ENCODE measurements around the gene NCAM2.

DNA sequence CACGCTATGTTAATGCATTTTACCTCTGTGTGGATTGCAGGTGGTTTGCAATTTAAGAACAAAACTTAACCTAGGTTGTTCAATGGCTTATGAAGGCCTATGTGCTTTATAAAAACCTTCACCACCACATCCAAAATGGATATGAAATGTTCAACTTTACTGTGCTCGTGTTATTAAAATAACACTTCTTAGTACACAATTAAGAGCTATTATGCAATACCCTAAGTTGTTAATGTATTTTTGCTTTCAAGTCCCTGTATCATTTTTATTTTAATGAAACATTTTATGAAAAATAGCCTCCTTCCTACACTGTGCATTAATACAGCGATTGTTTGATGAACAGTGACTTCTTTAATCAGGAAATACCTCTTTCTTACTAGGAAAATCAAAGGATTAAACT, 12.0 kb downstream of the NCAM2 start:
- TF ChIP-seq, protein P1, sequence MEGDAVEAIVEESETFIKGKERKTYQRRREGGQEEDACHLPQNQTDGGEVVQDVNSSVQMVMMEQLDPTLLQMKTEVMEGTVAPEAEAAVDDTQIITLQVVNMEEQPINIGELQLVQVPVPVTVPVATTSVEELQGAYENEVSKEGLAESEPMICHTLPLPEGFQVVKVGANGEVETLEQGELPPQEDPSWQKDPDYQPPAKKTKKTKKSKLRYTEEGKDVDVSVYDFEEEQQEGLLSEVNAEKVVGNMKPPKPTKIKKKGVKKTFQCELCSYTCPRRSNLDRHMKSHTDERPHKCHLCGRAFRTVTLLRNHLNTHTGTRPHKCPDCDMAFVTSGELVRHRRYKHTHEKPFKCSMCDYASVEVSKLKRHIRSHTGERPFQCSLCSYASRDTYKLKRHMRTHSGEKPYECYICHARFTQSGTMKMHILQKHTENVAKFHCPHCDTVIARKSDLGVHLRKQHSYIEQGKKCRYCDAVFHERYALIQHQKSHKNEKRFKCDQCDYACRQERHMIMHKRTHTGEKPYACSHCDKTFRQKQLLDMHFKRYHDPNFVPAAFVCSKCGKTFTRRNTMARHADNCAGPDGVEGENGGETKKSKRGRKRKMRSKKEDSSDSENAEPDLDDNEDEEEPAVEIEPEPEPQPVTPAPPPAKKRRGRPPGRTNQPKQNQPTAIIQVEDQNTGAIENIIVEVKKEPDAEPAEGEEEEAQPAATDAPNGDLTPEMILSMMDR (IDR thresholded peaks at IDR 0.05): no peak
- TF ChIP-seq POLR2A (IDR thresholded peaks at IDR 0.05) (no peak), EP300 (IDR thresholded peaks at IDR 0.05) (no peak)

Measured in ovary (tissue), 3 donors.